Nucleus accumbens (tissue), 56 donors: ENCODE data around the gene COL10A1.

ENCODE experiments used
- DNase-seq, 56 donors: peaks; one replicate each; lab custom pipeline; 2025; lab: John Stamatoyannopoulos, UW

Gene COL10A1

GRCh38 chr6:116088946-116089345, 37.0 kb downstream of the COL10A1 start:
- DNase-seq = no peak

GRCh38 chr6:116087437-116088027, 38.4 kb downstream of the COL10A1 start:
- DNase-seq = no peak

- no peak for DNase-seq
Observed at GRCh38 chr6:116084284-116084683, 41.6 kb downstream of the COL10A1 start.

- no peak for DNase-seq
Observed at GRCh38 chr6:116083052-116083451, 42.9 kb downstream of the COL10A1 start.

GRCh38 chr6:116078945-116079344, 47.0 kb downstream of the COL10A1 start:
- DNase-seq = no peak

- DNase-seq = no peak
Observed at GRCh38 chr6:116078522-116078921, 47.4 kb downstream of the COL10A1 start.

GRCh38 chr6:116074732-116075390, 51.1 kb downstream of the COL10A1 start:
- DNase-seq = no peak

GRCh38 chr6:116073765-116074440, 52.0 kb downstream of the COL10A1 start:
- no peak for DNase-seq

GRCh38 chr6:116072368-116072767, 53.6 kb downstream of the COL10A1 start:
- DNase-seq = no peak

GRCh38 chr6:116070616-116071389, 55.1 kb downstream of the COL10A1 start:
- DNase-seq = no peak

- DNase-seq = no peak
Observed at GRCh38 chr6:116070101-116070500, 55.8 kb downstream of the COL10A1 start.
